DMS114 treated with DMSO at 0.1 percent for 48 hours (cell line): ENCODE results near the gene NXF1.
"Not testable (repeated sequence)": the region's sequence is repeated elsewhere in the genome, so short reads cannot be mapped to it uniquely, and the experiment has no call there.

ENCODE experiments used
- DNase-seq: peaks from one replicate; lab custom pipeline; 2025; ENCODE audit not compliant: unreplicated experiment; lab: John Stamatoyannopoulos, UW

Gene NXF1

GRCh38 chr11:62788991-62789390, 16.2 kb downstream of the NXF1 start:
- DNase-seq: no peak

GRCh38 chr11:62787005-62787759, 18.1 kb downstream of the NXF1 start, which contains the start of gene TMEM179B:
TSS of gene TMEM179B (plus strand) at chr11:62787402. CDS start at chr11:62787432, 30 bp downstream.
- DNase-seq: peak; percentile 96

- peak; percentile 78 for DNase-seq
These were observed 18.8 kb downstream of the NXF1 start for GRCh38 chr11:62786318-62787004.

GRCh38 chr11:62782753-62783152, 22.5 kb downstream of the NXF1 start:
- DNase-seq: no peak

GRCh38 chr11:62778441-62778840, 26.8 kb downstream of the NXF1 start:
- DNase-seq: no peak

GRCh38 chr11:62777389-62777788, 27.9 kb downstream of the NXF1 start:
- DNase-seq: no peak

GRCh38 chr11:62775646-62776045, 29.6 kb downstream of the NXF1 start:
- no peak for DNase-seq

GRCh38 chr11:62774407-62774806, 30.8 kb downstream of the NXF1 start:
- no peak for DNase-seq

GRCh38 chr11:62771144-62772021, 33.9 kb downstream of the NXF1 start, which contains the start of gene TAF6L:
TSS of gene TAF6L (plus strand) at chr11:62771396. CDS start at chr11:62775784, 4,388 bp downstream.
- peak; percentile 96 for DNase-seq

GRCh38 chr11:62770778-62771143, 34.5 kb downstream of the NXF1 start:
- no peak for DNase-seq

GRCh38 chr11:62760867-62761227, 44.4 kb downstream of the NXF1 start:
- DNase-seq: not testable (repeated sequence)

GRCh38 chr11:62757846-62758788, 47.1 kb downstream of the NXF1 start:
- DNase-seq: no peak

GRCh38 chr11:62755086-62755615, 50.1 kb downstream of the NXF1 start:
- DNase-seq: no peak

GRCh38 chr11:62753736-62754603, 51.3 kb downstream of the NXF1 start, which contains the start of gene ZBTB3:
TSS of gene ZBTB3 (minus strand) at chr11:62754160. CDS start at chr11:62753664, 496 bp downstream.
- DNase-seq: peak; percentile 99

- DNase-seq: no peak
These were observed 52.1 kb downstream of the NXF1 start for GRCh38 chr11:62752994-62753735.

GRCh38 chr11:62752177-62752785, 53.0 kb downstream of the NXF1 start:
- no peak for DNase-seq

- not testable (repeated sequence) for DNase-seq
These were observed 55.3 kb downstream of the NXF1 start for GRCh38 chr11:62749931-62750330.
